Sigmoid colon (tissue), 4 donors: ENCODE measurements around the gene THOC1.

Source experiments
- EP300 ChIP-seq, 4 donors: sonication (generic); formaldehyde crosslinking; IDR thresholded peaks; one replicate each; pipeline ENCODE4 v1.6.1; 2017; ENCODE audit warnings: antibody characterized with exemption in 4 of 4
- POLR2A ChIP-seq, 2 donors: fragments of 450-650 bp; IDR thresholded peaks; one replicate each; pipeline ENCODE4 v1.6.1; 2016; ENCODE audit warnings: antibody characterized with exemption in 2 of 2, mild to moderate bottlenecking in 2 of 2, moderate library complexity in 2 of 2
- POLR2AphosphoS5 ChIP-seq, 4 donors: sonication (generic); formaldehyde crosslinking; IDR thresholded peaks; one replicate each; pipeline ENCODE4 v1.6.1; 2017; ENCODE audit warnings: antibody characterized with exemption in 4 of 4
- TF ChIP-seq, protein P1 (sequence below), 4 experiments: fragments of 450-650 bp in 3 of 4; fragments of 200-600 bp in 1 of 4; IDR thresholded peaks; one replicate each; pipeline ENCODE4 v1.5.1; 2016 to 2019; ENCODE audit warnings: antibody characterized with exemption in 4 of 4, mild to moderate bottlenecking in 3 of 4, moderate library complexity in 2 of 4

DNA sequence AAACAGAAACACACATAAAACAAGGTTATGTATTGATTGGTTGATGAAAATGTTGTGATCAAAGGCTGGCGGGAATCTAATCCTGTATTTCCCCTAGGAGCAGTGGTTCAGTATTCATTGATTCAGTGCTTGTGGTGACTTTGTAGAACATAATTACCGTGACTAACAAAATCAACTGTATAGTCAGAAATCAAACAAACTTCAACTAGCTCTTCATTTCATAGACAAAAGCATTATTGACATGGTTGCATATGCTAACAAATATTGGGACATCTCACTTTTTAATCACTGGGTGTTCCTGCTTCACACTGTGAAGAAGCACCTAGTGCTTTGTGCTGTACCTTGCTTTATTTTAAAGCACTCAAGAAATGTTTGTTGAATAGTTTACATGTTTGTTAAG lies 68.1 kb downstream of the THOC1 start:
- TF ChIP-seq, protein P1, sequence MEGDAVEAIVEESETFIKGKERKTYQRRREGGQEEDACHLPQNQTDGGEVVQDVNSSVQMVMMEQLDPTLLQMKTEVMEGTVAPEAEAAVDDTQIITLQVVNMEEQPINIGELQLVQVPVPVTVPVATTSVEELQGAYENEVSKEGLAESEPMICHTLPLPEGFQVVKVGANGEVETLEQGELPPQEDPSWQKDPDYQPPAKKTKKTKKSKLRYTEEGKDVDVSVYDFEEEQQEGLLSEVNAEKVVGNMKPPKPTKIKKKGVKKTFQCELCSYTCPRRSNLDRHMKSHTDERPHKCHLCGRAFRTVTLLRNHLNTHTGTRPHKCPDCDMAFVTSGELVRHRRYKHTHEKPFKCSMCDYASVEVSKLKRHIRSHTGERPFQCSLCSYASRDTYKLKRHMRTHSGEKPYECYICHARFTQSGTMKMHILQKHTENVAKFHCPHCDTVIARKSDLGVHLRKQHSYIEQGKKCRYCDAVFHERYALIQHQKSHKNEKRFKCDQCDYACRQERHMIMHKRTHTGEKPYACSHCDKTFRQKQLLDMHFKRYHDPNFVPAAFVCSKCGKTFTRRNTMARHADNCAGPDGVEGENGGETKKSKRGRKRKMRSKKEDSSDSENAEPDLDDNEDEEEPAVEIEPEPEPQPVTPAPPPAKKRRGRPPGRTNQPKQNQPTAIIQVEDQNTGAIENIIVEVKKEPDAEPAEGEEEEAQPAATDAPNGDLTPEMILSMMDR (IDR thresholded peaks at IDR 0.05) = no peak
- no peak for TF ChIP-seq POLR2A (IDR thresholded peaks at IDR 0.05)
- TF ChIP-seq POLR2AphosphoS5 (IDR thresholded peaks at IDR 0.05) = no peak
- TF ChIP-seq EP300 (IDR thresholded peaks at IDR 0.05) = no peak
